KMS-11 (cell line): Measurements from ENCODE around the gene TXNRD2.

Experiments used
- H2AFZ ChIP-seq: fragments of 200-600 bp; sonication (generic); 2 replicates; pipeline ENCODE4 v1.6.1; 2016; ENCODE audit warnings: antibody characterized with exemption, mixed run types, low read depth
- H3K27ac ChIP-seq: fragments of 200-600 bp; sonication (generic); 2 replicates; pipeline ENCODE4 v1.6.1; 2016; ENCODE audit warnings: mild to moderate bottlenecking, mixed run types
- H3K27me3 ChIP-seq: fragments of 200-600 bp; sonication (generic); 2 replicates; pipeline ENCODE4 v1.6.1; 2017; ENCODE audit warnings: mild to moderate bottlenecking, low read depth, mixed run types, moderate library complexity; ENCODE audit not compliant: insufficient read depth
- H3K36me3 ChIP-seq: fragments of 200-600 bp; sonication (generic); 2 replicates; pipeline ENCODE4 v1.6.1; 2017; ENCODE audit warnings: mild to moderate bottlenecking, mixed run types; ENCODE audit not compliant: insufficient read depth
- H3K4me1 ChIP-seq: fragments of 200-600 bp; sonication (generic); 2 replicates; pipeline ENCODE4 v1.6.1; 2016; ENCODE audit warnings: mild to moderate bottlenecking, low read depth, mixed run types; ENCODE audit not compliant: poor library complexity, severe bottlenecking
- H3K4me2 ChIP-seq: fragments of 200-600 bp; sonication (generic); 2 replicates; pipeline ENCODE4 v1.7.0; 2016; ENCODE audit warnings: mild to moderate bottlenecking, mixed run types
- H3K4me3 ChIP-seq: fragments of 200-600 bp; sonication (generic); IDR thresholded peaks from 2 replicates; pipeline ENCODE4 v1.6.1; 2017; ENCODE audit warnings: low read depth, low read length, mixed read lengths; ENCODE audit not compliant: insufficient read depth
- H3K79me2 ChIP-seq: fragments of 200-600 bp; sonication (generic); 2 replicates; pipeline ENCODE4 v1.6.1; 2016; ENCODE audit warnings: low read depth, mixed run types; ENCODE audit not compliant: insufficient read depth
- H3K9ac ChIP-seq: fragments of 200-600 bp; sonication (generic); 2 replicates; pipeline ENCODE4 v1.6.1; 2016; ENCODE audit warnings: mild to moderate bottlenecking, mixed run types
- H4K20me1 ChIP-seq: fragments of 200-600 bp; sonication (generic); 2 replicates; pipeline ENCODE4 v1.6.1; 2016; ENCODE audit warnings: mild to moderate bottlenecking, mixed run types; ENCODE audit not compliant: insufficient read depth
- CTCF ChIP-seq: fragments of 200-600 bp; sonication (generic); conservative IDR thresholded peaks from 2 replicates; pipeline ENCODE4 v1.6.1; 2017; ENCODE audit warnings: low read depth, mild to moderate bottlenecking, antibody characterized with exemption, low read length, moderate library complexity, mixed read lengths

Gene TXNRD2

GRCh38 chr22:19845054-19845722, 96.4 kb downstream of the TXNRD2 start:
- H3K4me2 ChIP-seq: no peak overlapping the region
- no peaks in the 10 kb centered on the region for H3K36me3 ChIP-seq
- no peaks in the 10 kb centered on the region for H3K27me3 ChIP-seq
- H3K4me3 ChIP-seq: no peak overlapping the region
- H3K27ac ChIP-seq: no peak overlapping the region
- no peaks in the 10 kb centered on the region for H3K79me2 ChIP-seq
- H2AFZ ChIP-seq: no peak overlapping the region
- TF ChIP-seq CTCF: no peak
- H3K4me1 ChIP-seq: peaks cover 26% of the 10 kb centered on the region
- H3K9ac ChIP-seq: no peak overlapping the region
- H4K20me1 ChIP-seq: no peaks in the 10 kb centered on the region

GRCh38 chr22:19844377-19845053, 97.1 kb downstream of the TXNRD2 start:
- Histone ChIP-seq H3K79me2 (no peaks in the 10 kb centered on the region), H2AFZ (no peak overlapping the region), H3K4me3 (no peak overlapping the region), H4K20me1 (no peaks in the 10 kb centered on the region), H3K36me3 (no peaks in the 10 kb centered on the region), H3K27ac (no peak overlapping the region), H3K9ac (no peak overlapping the region), H3K4me1 (peaks cover 19% of the 10 kb centered on the region), H3K27me3 (no peaks in the 10 kb centered on the region), H3K4me2 (no peak overlapping the region)
- no peak for TF ChIP-seq CTCF

- Histone ChIP-seq H3K36me3 (no peaks in the 10 kb centered on the region), H3K9ac (no peak overlapping the region), H3K4me3 (no peak overlapping the region), H3K79me2 (no peaks in the 10 kb centered on the region), H3K4me1 (peaks cover 13% of the 10 kb centered on the region), H3K4me2 (no peak overlapping the region), H3K27ac (no peak overlapping the region), H3K27me3 (no peaks in the 10 kb centered on the region), H4K20me1 (no peaks in the 10 kb centered on the region), H2AFZ (no peak overlapping the region)
- no peak for TF ChIP-seq CTCF
Observed at GRCh38 chr22:19843857-19844376, 97.7 kb downstream of the TXNRD2 start.

- H3K27ac ChIP-seq: no peak overlapping the region
- TF ChIP-seq CTCF: no peak
- peaks cover 7% of the 10 kb centered on the region for H3K4me1 ChIP-seq
Observed at GRCh38 chr22:19843107-19843856, 98.3 kb downstream of the TXNRD2 start.

More at GRCh38 chr22:19843107-19843856, 98.3 kb downstream of the TXNRD2 start:
- Histone ChIP-seq H3K27me3 (no peaks in the 10 kb centered on the region), H3K9ac (no peak overlapping the region), H3K36me3 (no peaks in the 10 kb centered on the region), H4K20me1 (no peaks in the 10 kb centered on the region), H2AFZ (no peak overlapping the region), H3K4me2 (no peak overlapping the region), H3K79me2 (no peaks in the 10 kb centered on the region), H3K4me3 (no peak overlapping the region)
